GM18505 (cell line): Measurements from ENCODE around the gene ZER1.

Experiments
- ATAC-seq: cut with Tn5 transposase; IDR thresholded peaks from one replicate; pipeline ENCODE4 v1.9.1; 2021; ENCODE audit not compliant: unreplicated experiment
- POLR2A ChIP-seq: IDR thresholded peaks from 4 replicates; pipeline ENCODE4 v1.6.1; 2011; ENCODE audit warnings: borderline replicate concordance; ENCODE audit not compliant: insufficient read depth, insufficient read length; ENCODE audit errors: extremely low read depth

The ZER1 gene

DNA sequence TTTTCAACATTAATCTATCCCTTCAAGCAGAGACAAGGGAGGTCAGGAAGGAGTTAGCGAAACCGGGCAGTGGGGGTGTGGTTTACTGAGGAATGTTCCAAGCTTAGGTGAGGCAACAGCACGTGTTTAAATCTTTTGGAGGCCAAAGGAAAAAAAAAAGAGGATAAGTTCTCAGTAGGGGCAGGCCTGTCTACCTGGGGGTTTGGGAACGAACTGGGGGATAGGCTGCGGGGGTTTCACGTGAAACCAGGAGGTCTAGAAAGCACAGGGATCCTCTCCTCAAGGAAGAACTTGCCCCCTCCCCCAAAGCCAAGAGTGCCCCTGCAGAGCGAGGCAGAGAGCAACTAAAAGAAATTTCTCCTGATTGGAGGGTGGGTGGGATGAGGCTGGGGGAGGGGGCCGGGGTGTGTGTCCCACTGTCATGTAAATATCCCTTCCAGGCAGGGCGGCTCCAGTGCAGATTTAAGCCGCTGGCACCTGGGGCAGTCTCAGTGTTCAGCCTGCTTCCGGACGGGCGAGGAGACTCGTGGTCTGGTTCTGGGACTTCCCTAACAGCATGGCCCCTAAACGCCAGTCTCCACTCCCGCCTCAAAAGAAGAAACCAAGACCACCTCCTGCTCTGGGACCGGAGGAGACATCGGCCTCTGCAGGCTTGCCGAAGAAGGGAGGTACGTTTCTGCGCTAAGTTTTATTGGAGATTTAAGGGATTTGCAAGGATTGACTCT is 88.2 kb downstream of the ZER1 start:
- TF ChIP-seq POLR2A: peak; percentile 48
- ATAC-seq: no peak
